ENCODE measurements around the gene WNK2. TPM values are rescaled to one million over a fixed set of nuclear protein-coding genes. Genes with fewer than 3 reads are reported as not detected.

The WNK2 gene
- total and polyA plus RNA-seq, 2 donors (not counting 3 experiments of a cell fraction or from before 2014, with no cell fraction given) = not detected

GRCh38 chr9:93287189-93287552 lies 103.2 kb downstream of the WNK2 start:
- no peaks in the 10 kb centered on the region for H3K36me3 ChIP-seq (ENCODE audit: control insufficient read depth in 2 of 2, extremely low read depth in 1 of 2, insufficient read depth in 2 of 2, low read length in 2 of 2)
- CTCF ChIA-PET = interaction anchor here (1.9 kb wide), 1 partner anchor 18 kb away, joined by 5 read pairs; no protein-coding TSS in a partner anchor
- dilution Hi-C loops (cut with MboI; ENCODE audit: extremely low pct_ligation_motif_present, low sequenced_read_pairs) = no loop called here

More at GRCh38 chr9:93287189-93287552, 103.2 kb downstream of the WNK2 start:
- Histone ChIP-seq H3K4me1 (ENCODE audit: control insufficient read depth, extremely low read depth, insufficient read depth, low read length) (no peaks in the 10 kb centered on the region), H3K9me3 (replicated peaks; ENCODE audit: control insufficient read depth, insufficient read depth, low read length) (no peaks in the 10 kb centered on the region), H3K27me3 (ENCODE audit: control insufficient read depth in 2 of 2, insufficient read depth in 2 of 2, low read length in 2 of 2) (peaks cover 0 to 2% of the 10 kb centered on the region in 2 experiments), H3K9ac (replicated peaks; ENCODE audit: extremely low read depth, insufficient read depth, low read length) (no peak overlapping the region), H3K4me3 (replicated peaks in 1 of 3; ENCODE audit: insufficient read depth in 1 of 3, low read depth in 1 of 3, low read length in 3 of 3) (no peak overlapping the region), H4K20me1 (replicated peaks; ENCODE audit: control insufficient read depth, extremely low read depth, insufficient read depth, low read length) (no peaks in the 10 kb centered on the region), H3K27ac (ENCODE audit: insufficient read depth, low read depth, low read length) (no peak overlapping the region), H3K79me2 (ENCODE audit: control insufficient read depth, insufficient read depth, low read length) (no peaks in the 10 kb centered on the region), H3K4me2 (ENCODE audit: insufficient read depth, low read length) (no peak overlapping the region), H3K9me1 (replicated peaks; ENCODE audit: control insufficient read depth, extremely low read depth, insufficient read depth, low read length) (no peaks in the 10 kb centered on the region), H2AFZ (ENCODE audit: low read depth, low read length) (no peak overlapping the region)
- no TSS peak for BruUV-seq (replicated peaks)
- no peak for FAIRE-seq
- POLR2A ChIA-PET = no interaction called here
- intact Hi-C loops (cut with micrococcal nuclease) = no loop called here
- TF ChIP-seq EZH2 (IDR thresholded peaks at IDR 0.05; ENCODE audit: borderline replicate concordance, low read depth, low read length, severe bottlenecking) = no peak
- no peak for TF ChIP-seq GATA2 (IDR thresholded peaks at IDR 0.05; ENCODE audit: insufficient read depth, insufficient read length, low read depth, low read length)
- no peak for TF ChIP-seq CTCF (IDR thresholded peaks at IDR 0.05; ENCODE audit: extremely low read depth in 1 of 2, insufficient read depth in 1 of 2, low read depth in 1 of 2, low read length in 2 of 2)
- no peak for TF ChIP-seq POLR2AphosphoS5 (IDR thresholded peaks at IDR 0.05; ENCODE audit: insufficient read depth, low read depth, low read length)
- no peak for TF ChIP-seq MYC (IDR thresholded peaks at IDR 0.05; ENCODE audit: low read depth, low read length)
- no peak for TF ChIP-seq JUN (IDR thresholded peaks at IDR 0.05; ENCODE audit: borderline replicate concordance, insufficient read depth, insufficient read length, low read depth)
- DNase-seq (ENCODE audit: low read depth, low spot score) = no peak

Measured in endothelial cell of umbilical vein (primary cell).